ENCODE measurements around the gene VSTM4. TPM values are rescaled to one million over a fixed set of nuclear protein-coding genes. Genes with fewer than 3 reads are reported as not detected.

Gene VSTM4
- total RNA-seq, 1 experiment from 2014 or later = 1.7 TPM

DNA sequence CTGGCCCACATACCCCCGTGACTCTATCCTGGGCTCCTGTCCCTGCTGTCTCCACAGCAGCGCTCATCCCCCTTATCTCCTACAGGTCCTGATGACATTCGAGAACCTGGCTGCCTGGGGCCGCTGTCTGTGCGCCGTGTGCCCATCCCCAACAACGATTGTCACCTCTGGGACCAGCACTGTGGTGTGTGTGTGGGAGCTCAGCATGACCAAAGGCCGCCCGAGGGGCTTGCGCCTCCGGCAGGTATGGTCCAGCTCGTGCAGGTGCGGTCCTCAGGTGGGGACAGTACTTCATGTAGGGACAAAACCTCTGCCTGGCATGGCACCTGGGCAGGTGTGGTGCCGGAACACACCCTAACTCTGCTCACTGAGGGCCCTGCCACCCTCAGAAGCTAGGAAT is 145.3 kb downstream of the VSTM4 start:
- in situ Hi-C loops (cut with HindIII; ENCODE audit: low pct_unique_long_range_greater_than_20kb, low sequenced_read_pairs) = no loop called here
- no peak for DNase-seq (ENCODE audit: low read depth)

DNA sequence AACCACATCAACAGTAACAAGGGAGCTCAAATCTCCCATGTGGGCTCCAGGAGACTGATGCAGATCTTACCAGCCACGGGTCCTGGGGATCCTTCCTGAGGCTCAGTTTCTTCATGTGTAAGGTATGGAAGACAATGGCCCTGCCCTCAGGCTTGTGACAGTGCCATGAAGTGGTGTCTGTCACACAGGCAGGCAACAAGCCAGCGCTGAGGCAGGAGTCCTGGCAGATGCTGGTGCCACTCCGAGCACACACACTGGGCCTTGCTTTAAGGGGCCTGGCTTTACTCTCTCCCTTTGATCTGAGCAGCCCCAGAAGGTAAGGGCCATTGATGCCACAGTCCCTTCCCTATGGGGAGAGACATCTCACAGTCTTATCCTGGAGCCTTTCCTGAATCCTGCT is 147.3 kb downstream of the VSTM4 start:
- in situ Hi-C loops (cut with HindIII; ENCODE audit: low pct_unique_long_range_greater_than_20kb, low sequenced_read_pairs) = no loop called here
- DNase-seq (ENCODE audit: low read depth) = no peak

DNA sequence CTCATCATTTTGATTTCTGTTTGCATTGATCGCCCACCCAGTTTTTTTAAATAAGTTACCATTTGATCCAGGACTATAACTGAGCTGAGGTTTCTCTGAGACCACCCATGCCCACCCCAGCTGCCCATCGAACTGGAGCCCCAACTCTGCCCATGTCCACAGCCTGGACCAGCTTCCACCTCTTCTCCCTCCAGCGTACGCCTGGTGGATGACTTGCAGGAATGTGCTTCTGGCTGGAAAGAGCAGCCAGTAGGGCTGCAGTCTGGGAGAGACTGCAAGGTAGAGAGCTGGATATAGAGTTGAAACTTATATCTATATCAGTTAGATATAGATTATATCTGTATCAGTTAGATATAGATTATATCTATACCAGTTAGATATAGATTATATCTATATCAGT is 149.9 kb downstream of the VSTM4 start:
- in situ Hi-C loops (cut with HindIII; ENCODE audit: low pct_unique_long_range_greater_than_20kb, low sequenced_read_pairs) = no loop called here
- no peak for DNase-seq (ENCODE audit: low read depth)

Other genes with a start within 250 kb of the VSTM4 start
- gene LRRC18, start 175.7 kb downstream of the VSTM4 start, total RNA-seq (2014; rRNA removed; shearing (Covaris generic); ENCODE audit: low replicate concordance) = not detected in 2 replicates
- gene FAM170B, start 18.5 kb upstream of the VSTM4 start, total RNA-seq (2014; rRNA removed; shearing (Covaris generic); ENCODE audit: low replicate concordance) = not detected in 2 replicates
- 2.8 and 8.9 TPM in 2 replicates for gene TMEM273, start 72.9 kb upstream of the VSTM4 start, total RNA-seq (2014; rRNA removed; shearing (Covaris generic); ENCODE audit: low replicate concordance)
- not detected in 2 replicates for gene C10orf71, start 183.6 kb upstream of the VSTM4 start, total RNA-seq (2014; rRNA removed; shearing (Covaris generic); ENCODE audit: low replicate concordance)